ENCODE measurements around the gene SLC6A6.
A peak's percentile ranks its signal among the peaks of the same experiment; 100 is the strongest.

The SLC6A6 gene

DNA sequence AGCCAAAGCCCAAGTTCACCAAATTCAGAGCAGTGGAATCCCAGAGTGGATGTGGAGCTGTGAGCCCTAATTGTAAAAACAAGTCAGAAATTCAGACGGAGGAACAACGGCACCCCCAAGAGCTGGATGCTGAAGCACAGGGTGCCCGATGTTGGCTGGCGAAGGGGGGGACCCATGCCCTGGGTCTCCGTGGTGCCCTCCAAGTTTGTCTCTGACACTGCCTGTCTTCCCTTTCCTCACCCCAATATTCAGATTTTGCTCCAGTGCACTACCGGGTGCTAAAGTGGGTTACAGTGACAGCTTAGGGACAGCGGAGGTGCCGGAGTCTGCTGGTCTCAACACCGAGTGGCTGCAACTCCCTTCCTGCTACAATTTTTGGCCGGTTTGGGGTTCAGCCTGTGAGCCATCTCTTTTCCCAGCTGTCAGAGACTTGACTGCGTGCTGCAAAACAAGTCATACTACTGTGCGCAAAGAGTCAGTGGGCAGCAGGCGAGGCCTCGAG is 131.1 kb downstream of the SLC6A6 start:
- no peaks in the 10 kb centered on the region for H3K27me3 ChIP-seq (ENCODE audit: control insufficient read depth, insufficient read depth, low read length)
- no peaks in the 10 kb centered on the region for H3K36me3 ChIP-seq (ENCODE audit: control insufficient read depth, insufficient read depth, low read length)
- no peaks in the 10 kb centered on the region for H3K9me3 ChIP-seq (ENCODE audit: control insufficient read depth, insufficient read depth, low read length)
- peak overlapping the region; percentile 1 for H3K9ac ChIP-seq (ENCODE audit: low read depth, low read length)
- H3K4me1 ChIP-seq (ENCODE audit: control insufficient read depth, insufficient read depth, low read length): peaks cover 18% of the 10 kb centered on the region
- H3K4me3 ChIP-seq (ENCODE audit: low read depth, low read length): no peak overlapping the region

DNA sequence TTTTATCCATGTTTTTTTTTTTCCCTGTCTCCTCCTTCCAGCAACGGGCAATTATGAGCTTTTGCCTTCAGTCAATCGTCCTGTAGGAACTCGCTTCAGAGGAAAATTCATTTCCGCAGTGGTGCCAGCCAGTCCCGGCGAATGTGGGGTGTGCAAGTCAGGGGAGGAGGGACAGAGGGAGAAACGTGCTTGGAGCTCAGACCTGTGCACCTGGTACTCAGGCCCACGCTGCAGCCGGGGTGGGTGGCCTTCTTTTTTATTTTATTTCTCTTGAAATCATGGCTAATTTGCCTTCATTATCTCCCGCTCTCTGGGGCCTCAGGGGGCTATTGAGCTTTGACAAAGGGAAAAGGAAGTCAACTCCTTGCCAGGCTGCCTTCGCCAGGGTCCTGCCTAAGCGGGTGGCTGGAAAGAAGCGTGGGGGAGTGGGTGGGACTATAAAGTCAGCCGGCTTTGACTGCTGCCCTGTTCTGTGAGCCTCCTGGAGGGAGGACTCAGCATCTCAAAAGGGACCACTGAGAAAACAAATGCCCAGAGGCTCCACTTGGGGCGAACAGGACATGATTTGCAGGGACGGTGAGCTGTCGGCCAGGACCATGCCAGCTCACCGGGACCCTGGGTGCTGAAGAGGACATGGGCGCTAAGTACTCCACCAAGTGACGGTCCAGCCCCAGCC is 132.2 kb downstream of the SLC6A6 start:
- Histone ChIP-seq H3K9ac (ENCODE audit: low read depth, low read length) (no peak overlapping the region), H3K4me3 (ENCODE audit: low read depth, low read length) (no peak overlapping the region), H3K4me1 (ENCODE audit: control insufficient read depth, insufficient read depth, low read length) (peaks cover 18% of the 10 kb centered on the region), H3K36me3 (ENCODE audit: control insufficient read depth, insufficient read depth, low read length) (no peaks in the 10 kb centered on the region), H3K9me3 (ENCODE audit: control insufficient read depth, insufficient read depth, low read length) (no peaks in the 10 kb centered on the region), H3K27me3 (ENCODE audit: control insufficient read depth, insufficient read depth, low read length) (no peaks in the 10 kb centered on the region)

DNA sequence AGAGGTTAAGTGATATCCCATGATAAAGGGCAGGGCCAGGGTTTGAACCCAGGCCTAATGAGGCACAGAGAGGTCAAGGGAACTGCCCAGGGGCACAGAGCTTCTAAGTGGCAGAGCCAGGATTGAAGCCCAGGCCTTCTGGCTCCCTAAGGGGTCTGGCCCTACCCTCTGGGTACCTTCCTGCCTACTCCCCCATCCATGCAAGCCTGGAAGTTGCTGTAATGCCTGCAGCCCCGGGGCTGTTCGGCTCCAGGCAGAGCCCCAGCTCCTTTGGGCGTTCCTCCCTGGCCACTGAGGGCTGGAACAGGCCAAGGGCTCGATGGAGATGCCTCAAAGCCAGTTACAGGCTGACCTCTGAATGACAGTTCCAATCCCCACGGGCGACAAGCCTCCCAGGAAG is 133.2 kb downstream of the SLC6A6 start:
- Histone ChIP-seq H3K36me3 (ENCODE audit: control insufficient read depth, insufficient read depth, low read length) (no peaks in the 10 kb centered on the region), H3K9me3 (ENCODE audit: control insufficient read depth, insufficient read depth, low read length) (no peaks in the 10 kb centered on the region), H3K4me1 (ENCODE audit: control insufficient read depth, insufficient read depth, low read length) (peaks cover 18% of the 10 kb centered on the region), H3K27me3 (ENCODE audit: control insufficient read depth, insufficient read depth, low read length) (no peaks in the 10 kb centered on the region), H3K4me3 (ENCODE audit: low read depth, low read length) (no peak overlapping the region), H3K9ac (ENCODE audit: low read depth, low read length) (no peak overlapping the region)

DNA sequence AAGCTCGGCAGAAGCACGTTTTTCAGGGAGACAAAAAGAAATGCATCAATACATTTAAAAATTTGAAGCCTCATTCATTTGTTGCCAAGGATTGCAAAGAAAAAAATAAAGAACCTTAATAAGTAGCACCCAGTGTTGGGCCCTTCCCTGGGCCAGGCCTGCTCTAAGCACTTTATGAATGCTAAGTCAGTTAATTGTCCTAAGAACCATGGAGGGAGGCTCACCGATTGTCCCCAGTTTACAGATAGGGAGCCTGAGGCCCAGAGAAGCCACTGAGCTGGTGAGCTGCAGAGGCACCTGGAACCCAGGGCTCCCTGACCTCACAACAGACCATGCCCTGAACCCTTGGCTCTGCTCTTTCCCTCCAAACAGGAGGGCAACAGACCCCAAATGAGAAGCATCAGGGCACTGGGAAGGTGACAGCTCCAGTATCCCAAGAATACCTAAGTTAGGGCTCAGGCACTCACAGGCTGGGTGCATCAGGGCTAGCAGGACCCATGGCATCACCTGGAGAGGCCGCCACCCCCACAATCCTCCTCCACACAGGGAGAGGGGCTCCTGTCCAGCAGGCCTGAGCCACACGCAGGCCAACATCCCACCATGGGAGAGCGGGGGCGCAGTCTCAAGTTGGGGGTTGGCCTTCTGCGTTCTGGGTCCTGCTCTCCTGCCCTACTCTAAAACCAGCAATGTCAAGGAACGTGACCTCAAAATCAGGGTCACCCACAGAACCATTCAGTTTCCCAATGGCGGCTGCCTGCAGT is 133.8 kb downstream of the SLC6A6 start:
- no peak overlapping the region for H3K4me3 ChIP-seq (ENCODE audit: low read depth, low read length)
- H3K9ac ChIP-seq (ENCODE audit: low read depth, low read length): no peak overlapping the region
- no peaks in the 10 kb centered on the region for H3K27me3 ChIP-seq (ENCODE audit: control insufficient read depth, insufficient read depth, low read length)
- H3K9me3 ChIP-seq (ENCODE audit: control insufficient read depth, insufficient read depth, low read length): no peaks in the 10 kb centered on the region
- H3K4me1 ChIP-seq (ENCODE audit: control insufficient read depth, insufficient read depth, low read length): peaks cover 18% of the 10 kb centered on the region
- no peaks in the 10 kb centered on the region for H3K36me3 ChIP-seq (ENCODE audit: control insufficient read depth, insufficient read depth, low read length)

DNA sequence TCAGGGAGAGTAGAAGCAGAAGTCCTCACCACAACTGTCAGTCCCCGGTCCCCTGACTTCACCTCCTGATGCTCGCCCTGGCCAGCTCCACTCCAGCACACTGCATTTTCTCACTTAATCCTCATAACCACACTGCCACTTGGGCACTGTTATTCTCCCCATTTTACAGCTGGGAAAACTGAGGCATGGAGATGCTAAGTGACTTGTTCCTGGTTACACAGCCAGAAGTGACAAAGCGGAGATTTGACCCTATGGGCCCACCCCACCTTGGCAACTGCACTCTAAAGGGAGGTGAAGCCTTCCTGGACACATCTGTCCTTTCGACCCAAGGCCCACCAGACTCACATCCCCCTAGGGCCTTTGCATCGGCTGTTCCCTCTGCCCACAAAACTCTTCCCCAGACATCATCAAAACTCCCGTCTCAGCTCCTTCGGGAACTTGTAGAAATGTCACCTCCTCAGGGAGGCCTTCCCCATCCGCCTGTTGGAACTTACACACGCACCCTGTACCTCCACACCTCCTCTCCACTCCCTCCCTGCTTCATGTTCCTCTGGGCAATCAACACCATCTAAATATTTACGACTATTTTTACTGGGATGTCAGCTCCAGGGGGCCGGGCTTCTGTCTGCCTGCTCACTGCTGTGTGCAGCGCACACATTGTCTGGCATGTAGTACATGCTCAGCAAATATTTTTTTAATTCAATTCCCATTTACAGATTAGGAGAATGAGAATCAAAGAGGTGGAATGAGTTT is 134.6 kb downstream of the SLC6A6 start:
- Histone ChIP-seq H3K4me3 (ENCODE audit: low read depth, low read length) (no peak overlapping the region), H3K27me3 (ENCODE audit: control insufficient read depth, insufficient read depth, low read length) (no peaks in the 10 kb centered on the region), H3K4me1 (ENCODE audit: control insufficient read depth, insufficient read depth, low read length) (peaks cover 18% of the 10 kb centered on the region), H3K9me3 (ENCODE audit: control insufficient read depth, insufficient read depth, low read length) (no peaks in the 10 kb centered on the region), H3K9ac (ENCODE audit: low read depth, low read length) (no peak overlapping the region), H3K36me3 (ENCODE audit: control insufficient read depth, insufficient read depth, low read length) (no peaks in the 10 kb centered on the region)

DNA sequence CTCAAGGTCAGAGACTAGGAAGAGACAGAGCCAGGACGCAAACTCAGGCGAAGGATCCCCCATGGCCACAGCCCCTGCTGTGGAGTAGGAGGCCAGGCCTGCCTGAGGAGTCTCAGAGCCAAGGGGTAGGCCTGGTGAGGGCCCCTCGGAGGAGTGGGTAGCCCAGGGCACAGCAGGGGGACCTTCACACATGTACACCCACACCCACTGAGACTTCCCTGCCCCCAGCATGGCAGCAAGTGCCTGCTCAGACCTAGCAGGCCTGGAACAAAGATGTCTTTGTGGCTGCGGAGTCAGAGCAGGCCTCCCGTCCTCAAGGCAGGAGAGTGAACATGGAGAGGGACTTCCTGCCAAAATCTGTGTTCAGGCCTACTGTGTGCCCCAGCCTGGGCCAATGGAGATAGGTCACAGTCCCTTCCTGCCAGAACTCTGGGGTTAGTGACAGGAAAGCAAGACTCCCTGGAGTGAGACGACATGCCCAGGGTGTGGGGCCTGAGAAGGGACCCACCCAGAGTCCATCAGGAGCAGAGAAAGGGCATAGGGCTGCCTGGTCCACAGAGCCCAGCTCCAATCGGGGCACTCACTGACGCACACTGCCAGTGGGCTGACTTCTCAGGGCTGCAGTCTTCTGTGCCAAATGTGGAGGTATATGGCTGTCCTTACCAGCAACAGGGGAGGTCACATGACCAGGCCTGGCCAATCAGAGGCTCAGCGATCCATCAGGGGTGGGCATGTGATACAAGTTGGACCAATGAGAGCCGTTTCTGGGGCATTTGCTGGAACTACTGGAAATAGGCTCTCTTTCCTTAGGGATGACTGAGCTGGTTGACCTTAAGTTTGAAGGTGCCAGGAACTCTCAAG is 135.4 kb downstream of the SLC6A6 start:
- Histone ChIP-seq H3K27me3 (ENCODE audit: control insufficient read depth, insufficient read depth, low read length) (no peaks in the 10 kb centered on the region), H3K4me3 (ENCODE audit: low read depth, low read length) (no peak overlapping the region), H3K9ac (ENCODE audit: low read depth, low read length) (no peak overlapping the region), H3K4me1 (ENCODE audit: control insufficient read depth, insufficient read depth, low read length) (peaks cover 13% of the 10 kb centered on the region), H3K36me3 (ENCODE audit: control insufficient read depth, insufficient read depth, low read length) (no peaks in the 10 kb centered on the region), H3K9me3 (ENCODE audit: control insufficient read depth, insufficient read depth, low read length) (no peaks in the 10 kb centered on the region)

DNA sequence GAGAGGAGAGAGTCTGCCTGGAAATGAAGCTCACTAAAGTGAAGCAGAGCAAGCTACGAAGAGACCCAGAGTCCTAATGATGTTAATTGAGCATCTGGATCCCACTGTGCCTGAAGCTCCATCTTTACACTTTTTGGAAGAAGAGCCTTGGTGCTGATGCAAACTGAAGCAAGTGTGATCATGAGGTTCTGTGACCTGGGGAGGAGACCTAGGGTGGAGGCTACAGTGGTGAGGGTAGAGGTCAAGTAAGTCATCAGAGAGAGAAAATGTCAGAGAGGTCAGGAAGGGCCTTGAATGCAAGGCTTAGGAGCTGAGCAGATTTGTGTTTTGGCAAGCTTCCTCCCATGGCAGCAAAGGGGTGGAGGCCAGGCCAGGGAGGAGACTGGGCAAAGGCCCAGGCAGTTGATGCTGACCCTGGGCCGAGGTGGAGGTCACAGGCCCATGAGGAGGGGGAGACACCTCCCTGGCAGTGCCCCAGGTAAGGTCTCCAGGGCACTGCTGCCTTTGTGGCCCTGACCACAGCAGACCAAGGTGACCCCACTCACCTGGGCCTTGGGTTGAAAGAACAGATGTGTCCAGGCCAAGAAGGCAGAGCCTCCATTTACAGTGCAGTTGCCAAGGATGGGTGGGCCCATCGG is 136.2 kb downstream of the SLC6A6 start:
- no peaks in the 10 kb centered on the region for H3K27me3 ChIP-seq (ENCODE audit: control insufficient read depth, insufficient read depth, low read length)
- H3K9ac ChIP-seq (ENCODE audit: low read depth, low read length): no peak overlapping the region
- H3K36me3 ChIP-seq (ENCODE audit: control insufficient read depth, insufficient read depth, low read length): no peaks in the 10 kb centered on the region
- H3K4me1 ChIP-seq (ENCODE audit: control insufficient read depth, insufficient read depth, low read length): peaks cover 6% of the 10 kb centered on the region
- no peak overlapping the region for H3K4me3 ChIP-seq (ENCODE audit: low read depth, low read length)
- no peaks in the 10 kb centered on the region for H3K9me3 ChIP-seq (ENCODE audit: control insufficient read depth, insufficient read depth, low read length)

Measured in iPS-15b (cell line).